Measurements from ENCODE around the gene FNDC3A. TPM values are rescaled to one million over a fixed set of nuclear protein-coding genes. Genes with fewer than 3 reads are reported as not detected.
A peak's percentile ranks its signal among the peaks of the same experiment; 100 is the strongest.

The FNDC3A gene
- polyA plus RNA-seq, 1 of the 3 experiments (the other 2 are of a cell fraction), result 27.7 TPM

DNA sequence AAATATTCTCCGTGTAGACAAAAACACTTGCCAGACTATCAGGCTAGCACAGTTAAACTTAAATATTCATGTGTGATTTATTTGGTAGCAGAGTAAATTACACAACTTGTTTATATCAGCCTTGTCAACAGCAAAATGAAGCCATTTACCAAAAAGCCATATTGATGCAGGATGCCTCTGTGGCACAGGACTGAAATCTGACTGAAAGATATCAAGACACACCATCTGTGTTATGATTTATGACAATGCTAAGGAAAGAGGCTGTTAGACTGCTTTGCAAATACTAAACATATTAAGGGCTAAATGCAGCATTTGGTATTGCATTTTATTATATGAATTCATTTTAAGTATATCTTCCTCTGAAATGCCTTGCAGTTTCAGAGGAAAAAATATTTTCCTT, 44.8 kb upstream of the FNDC3A start:
- no peak overlapping the region for H3K9ac ChIP-seq
- H3K27ac ChIP-seq (ENCODE audit: low read depth in 2 of 2, low read length in 1 of 2), result peak overlapping the region in 1 of 2 experiments; percentile 28; a peak in 1 of 4 replicates
- no peaks in the 10 kb centered on the region for H3K27me3 ChIP-seq (ENCODE audit: insufficient read depth)
- no peak overlapping the region for H2AFZ ChIP-seq (ENCODE audit: low read depth)
- CTCF ChIA-PET, result no interaction called here
- WGBS (ENCODE audit: low lambda C conversion rate), result 50% methylated on average over 1 of the region's 1 CpG
- POLR2A ChIA-PET, result no interaction called here
- H3K9me2 ChIP-seq, result no peaks in the 10 kb centered on the region
- no peaks in the 10 kb centered on the region for H3F3A ChIP-seq (replicated peaks; ENCODE audit: insufficient read depth)
- H3K4me3 ChIP-seq (ENCODE audit: low read depth in 2 of 2, low read length in 1 of 2), result no peak overlapping the region
- H4K20me1 ChIP-seq (ENCODE audit: insufficient read depth), result no peaks in the 10 kb centered on the region
- H3K79me2 ChIP-seq (ENCODE audit: insufficient read depth), result no peaks in the 10 kb centered on the region
- H3K9me3 ChIP-seq, result no peaks in the 10 kb centered on the region
- no peaks in the 10 kb centered on the region for H3K36me3 ChIP-seq (replicated peaks in 1 of 2; ENCODE audit: control insufficient read depth in 1 of 2, insufficient read depth in 2 of 2, low read length in 1 of 2)
- DNase-seq, result peak; percentile 9
- H3K4me2 ChIP-seq, result no peak overlapping the region
- TF ChIP-seq SIN3A (IDR thresholded peaks at IDR 0.05; ENCODE audit: borderline replicate concordance, low read depth, low read length) (no peak), RAD21 (IDR thresholded peaks at IDR 0.05; ENCODE audit: low read length) (no peak), FOXJ3 (CRISPR knock-in tag; IDR thresholded peaks at IDR 0.05) (no peak), GATA2 (CRISPR knock-in tag; IDR thresholded peaks at IDR 0.05) (peak; percentile 61; the same call in 1 of the 2 replicates), SMC3 (IDR thresholded peaks at IDR 0.05; ENCODE audit: low read depth, low read length) (no peak)
- TF ChIP-seq, protein P1, sequence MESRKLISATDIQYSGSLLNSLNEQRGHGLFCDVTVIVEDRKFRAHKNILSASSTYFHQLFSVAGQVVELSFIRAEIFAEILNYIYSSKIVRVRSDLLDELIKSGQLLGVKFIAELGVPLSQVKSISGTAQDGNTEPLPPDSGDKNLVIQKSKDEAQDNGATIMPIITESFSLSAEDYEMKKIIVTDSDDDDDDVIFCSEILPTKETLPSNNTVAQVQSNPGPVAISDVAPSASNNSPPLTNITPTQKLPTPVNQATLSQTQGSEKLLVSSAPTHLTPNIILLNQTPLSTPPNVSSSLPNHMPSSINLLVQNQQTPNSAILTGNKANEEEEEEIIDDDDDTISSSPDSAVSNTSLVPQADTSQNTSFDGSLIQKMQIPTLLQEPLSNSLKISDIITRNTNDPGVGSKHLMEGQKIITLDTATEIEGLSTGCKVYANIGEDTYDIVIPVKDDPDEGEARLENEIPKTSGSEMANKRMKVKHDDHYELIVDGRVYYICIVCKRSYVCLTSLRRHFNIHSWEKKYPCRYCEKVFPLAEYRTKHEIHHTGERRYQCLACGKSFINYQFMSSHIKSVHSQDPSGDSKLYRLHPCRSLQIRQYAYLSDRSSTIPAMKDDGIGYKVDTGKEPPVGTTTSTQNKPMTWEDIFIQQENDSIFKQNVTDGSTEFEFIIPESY (IDR thresholded peaks at IDR 0.05; ENCODE audit: borderline replicate concordance, low read depth), result no peak
- H3K4me1 ChIP-seq (ENCODE audit: control insufficient read depth in 1 of 2, insufficient read depth in 2 of 2, low read depth in 1 of 2, low read length in 1 of 2), result peaks cover 0 to 3% of the 10 kb centered on the region in 2 experiments; a peak in 1 of 4 replicates

DNA sequence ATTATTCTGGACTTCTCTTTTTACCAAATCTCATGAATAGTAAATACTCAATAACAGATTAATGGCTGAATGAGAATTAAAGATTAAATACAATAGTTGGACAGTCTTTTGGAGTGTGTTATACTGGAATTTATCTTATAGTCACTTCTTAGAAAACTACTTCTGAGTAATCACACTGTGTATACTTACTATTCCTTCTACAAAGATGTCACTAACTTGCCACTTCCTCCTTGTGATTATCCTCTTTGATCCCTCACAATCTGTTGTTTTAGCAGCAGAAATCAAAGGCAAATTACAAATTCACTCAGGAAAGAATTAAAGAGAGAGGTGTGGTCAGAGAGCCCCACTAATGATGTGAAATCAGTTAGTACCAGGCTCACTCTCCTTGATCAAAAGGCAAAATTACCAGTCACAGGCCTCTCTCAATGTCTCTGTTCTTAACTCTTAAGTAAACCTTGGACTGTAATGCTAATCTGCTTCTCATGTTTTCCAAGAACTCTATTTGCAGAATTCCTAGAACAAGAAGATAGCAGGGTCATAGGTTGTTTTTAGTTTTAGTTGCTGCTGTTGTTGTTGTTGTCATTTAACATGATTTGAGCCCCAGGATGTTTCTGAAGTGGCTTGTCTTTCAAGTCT, 37.3 kb upstream of the FNDC3A start:
- H3K4me3 ChIP-seq (ENCODE audit: low read depth in 2 of 2, low read length in 1 of 2), result no peak overlapping the region

More for the DNA sequence above, 37.3 kb upstream of the FNDC3A start:
- ChIA-PET POLR2A (no interaction called here), CTCF (no interaction called here)
- DNase-seq, result no peak
- no peaks in the 10 kb centered on the region for H3K9me2 ChIP-seq
- no peaks in the 10 kb centered on the region for H3K27me3 ChIP-seq (ENCODE audit: insufficient read depth)
- no peaks in the 10 kb centered on the region for H3K9me3 ChIP-seq
- no peak overlapping the region for H3K9ac ChIP-seq
- TF ChIP-seq SMC3 (IDR thresholded peaks at IDR 0.05; ENCODE audit: low read depth, low read length) (no peak), MXI1 (IDR thresholded peaks at IDR 0.05; ENCODE audit: low read depth, low read length) (no peak), FOXM1 (IDR thresholded peaks at IDR 0.05; ENCODE audit: low read depth) (no peak), ELF1 (IDR thresholded peaks at IDR 0.05) (no peak), YY1 (IDR thresholded peaks at IDR 0.05; ENCODE audit: low read depth) (no peak), JUND (IDR thresholded peaks at IDR 0.05) (no peak), SIN3A (IDR thresholded peaks at IDR 0.05; ENCODE audit: borderline replicate concordance, low read depth, low read length) (no peak), RFX5 (IDR thresholded peaks at IDR 0.05; ENCODE audit: low read length) (no peak), TAF1 (IDR thresholded peaks at IDR 0.05; ENCODE audit: borderline replicate concordance, low read depth, low read length) (no peak), EP300 (IDR thresholded peaks at IDR 0.05; ENCODE audit: borderline replicate concordance in 1 of 2, low read depth in 1 of 2, low read length in 1 of 2) (no peak), EZH2phosphoT487 (IDR thresholded peaks at IDR 0.05; ENCODE audit: borderline replicate concordance, low read depth) (no peak), FOSL2 (IDR thresholded peaks at IDR 0.05; ENCODE audit: borderline replicate concordance, low read depth) (no peak), TCF12 (IDR thresholded peaks at IDR 0.05) (no peak)
- TF ChIP-seq, protein P2, sequence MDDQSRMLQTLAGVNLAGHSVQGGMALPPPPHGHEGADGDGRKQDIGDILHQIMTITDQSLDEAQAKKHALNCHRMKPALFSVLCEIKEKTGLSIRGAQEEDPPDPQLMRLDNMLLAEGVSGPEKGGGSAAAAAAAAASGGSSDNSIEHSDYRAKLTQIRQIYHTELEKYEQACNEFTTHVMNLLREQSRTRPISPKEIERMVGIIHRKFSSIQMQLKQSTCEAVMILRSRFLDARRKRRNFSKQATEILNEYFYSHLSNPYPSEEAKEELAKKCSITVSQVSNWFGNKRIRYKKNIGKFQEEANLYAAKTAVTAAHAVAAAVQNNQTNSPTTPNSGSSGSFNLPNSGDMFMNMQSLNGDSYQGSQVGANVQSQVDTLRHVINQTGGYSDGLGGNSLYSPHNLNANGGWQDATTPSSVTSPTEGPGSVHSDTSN (IDR thresholded peaks at IDR 0.05), result no peak
- TF ChIP-seq, protein P1 (IDR thresholded peaks at IDR 0.05; ENCODE audit: borderline replicate concordance, low read depth), result no peak
- TF ChIP-seq, protein P3, sequence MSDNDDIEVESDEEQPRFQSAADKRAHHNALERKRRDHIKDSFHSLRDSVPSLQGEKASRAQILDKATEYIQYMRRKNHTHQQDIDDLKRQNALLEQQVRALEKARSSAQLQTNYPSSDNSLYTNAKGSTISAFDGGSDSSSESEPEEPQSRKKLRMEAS (IDR thresholded peaks at IDR 0.05; ENCODE audit: low read depth), result no peak
- H3K4me1 ChIP-seq (ENCODE audit: control insufficient read depth in 1 of 2, insufficient read depth in 2 of 2, low read depth in 1 of 2, low read length in 1 of 2), result no peaks in the 10 kb centered on the region
- no peaks in the 10 kb centered on the region for H3K79me2 ChIP-seq (ENCODE audit: insufficient read depth)
- H3K4me2 ChIP-seq, result no peak overlapping the region
- H3K27ac ChIP-seq (ENCODE audit: low read depth in 2 of 2, low read length in 1 of 2), result no peak overlapping the region
- no peaks in the 10 kb centered on the region for H4K20me1 ChIP-seq (ENCODE audit: insufficient read depth)
- H3K36me3 ChIP-seq (replicated peaks in 1 of 2; ENCODE audit: control insufficient read depth in 1 of 2, insufficient read depth in 2 of 2, low read length in 1 of 2), result no peaks in the 10 kb centered on the region
- no peak overlapping the region for H2AFZ ChIP-seq (ENCODE audit: low read depth)
- no peaks in the 10 kb centered on the region for H3F3A ChIP-seq (replicated peaks; ENCODE audit: insufficient read depth)

Measured in SK-N-SH (cell line).